ENCODE measurements around the gene CHRND. TPM values are rescaled to one million over a fixed set of nuclear protein-coding genes. Genes with fewer than 3 reads are reported as not detected.

Gene CHRND
- polyA plus RNA-seq, 1 donor (not counting 4 experiments of a cell fraction or from before 2014, with no cell fraction given): not detected

GRCh38 chr2:232492236-232492848, 33.6 kb upstream of the CHRND start:
- no peak overlapping the region for H2AFZ ChIP-seq (ENCODE audit: control insufficient read depth, low read length)
- peaks cover 23% of the 10 kb centered on the region for H3K27me3 ChIP-seq (ENCODE audit: control insufficient read depth, extremely low read depth, insufficient read depth, low read length)
- no peak for DNase-seq (ENCODE audit: low read depth, low spot score)
- no peaks in the 10 kb centered on the region for H4K20me1 ChIP-seq (ENCODE audit: control insufficient read depth, extremely low read depth, insufficient read depth, low read length)
- no peak overlapping the region for H3K4me2 ChIP-seq (ENCODE audit: control insufficient read depth, extremely low read depth, insufficient read depth, low read depth, low read length)
- H3K9ac ChIP-seq (ENCODE audit: control insufficient read depth, extremely low read depth, insufficient read depth, low read length): no peak overlapping the region
- dilution Hi-C loops (cut with MboI; ENCODE audit: extremely low pct_ligation_motif_present, low sequenced_read_pairs): no loop called here
- H3K79me2 ChIP-seq (ENCODE audit: control insufficient read depth, insufficient read depth, low read length): no peaks in the 10 kb centered on the region
- TF ChIP-seq CTCF (optimal IDR thresholded peaks at IDR 0.05 in 1 of 3, IDR thresholded peaks at IDR 0.05 in 1 of 3, conservative IDR thresholded peaks at IDR 0.05 in 1 of 3; ENCODE audit: extremely low read depth in 1 of 3, insufficient read depth in 2 of 3, low read length in 3 of 3) (no peak), EZH2 (IDR thresholded peaks at IDR 0.05; ENCODE audit: low read length) (no peak)
- no peak for FAIRE-seq
- no peaks in the 10 kb centered on the region for H3K4me1 ChIP-seq (ENCODE audit: control insufficient read depth, extremely low read depth, insufficient read depth, low read length)
- no peaks in the 10 kb centered on the region for H3K9me3 ChIP-seq (ENCODE audit: control insufficient read depth, low read depth, low read length)
- no peak overlapping the region for H3K4me3 ChIP-seq (ENCODE audit: control insufficient read depth in 2 of 3, extremely low read depth in 1 of 3, insufficient read depth in 2 of 3, low read depth in 1 of 3, low read length in 3 of 3)
- no peaks in the 10 kb centered on the region for H3K36me3 ChIP-seq (ENCODE audit: control insufficient read depth in 2 of 2, extremely low read depth in 1 of 2, insufficient read depth in 2 of 2, low read length in 2 of 2)
- H3K27ac ChIP-seq (ENCODE audit: control insufficient read depth, insufficient read depth, low read length): no peak overlapping the region
- H3K9me1 ChIP-seq (ENCODE audit: control insufficient read depth, extremely low read depth, insufficient read depth, low read length): no peaks in the 10 kb centered on the region

GRCh38 chr2:232492963-232493700, 32.8 kb upstream of the CHRND start:
- Histone ChIP-seq H3K9me1 (ENCODE audit: control insufficient read depth, extremely low read depth, insufficient read depth, low read length) (no peaks in the 10 kb centered on the region), H3K79me2 (ENCODE audit: control insufficient read depth, insufficient read depth, low read length) (no peaks in the 10 kb centered on the region), H4K20me1 (ENCODE audit: control insufficient read depth, extremely low read depth, insufficient read depth, low read length) (no peaks in the 10 kb centered on the region), H3K9me3 (ENCODE audit: control insufficient read depth, low read depth, low read length) (no peaks in the 10 kb centered on the region), H3K4me1 (ENCODE audit: control insufficient read depth, extremely low read depth, insufficient read depth, low read length) (no peaks in the 10 kb centered on the region), H3K9ac (ENCODE audit: control insufficient read depth, extremely low read depth, insufficient read depth, low read length) (no peak overlapping the region), H3K4me3 (ENCODE audit: control insufficient read depth in 2 of 3, extremely low read depth in 1 of 3, insufficient read depth in 2 of 3, low read depth in 1 of 3, low read length in 3 of 3) (no peak overlapping the region), H3K36me3 (ENCODE audit: control insufficient read depth in 2 of 2, extremely low read depth in 1 of 2, insufficient read depth in 2 of 2, low read length in 2 of 2) (no peaks in the 10 kb centered on the region), H3K27me3 (ENCODE audit: control insufficient read depth, extremely low read depth, insufficient read depth, low read length) (peaks cover 16% of the 10 kb centered on the region), H3K4me2 (ENCODE audit: control insufficient read depth, extremely low read depth, insufficient read depth, low read depth, low read length) (no peak overlapping the region), H3K27ac (ENCODE audit: control insufficient read depth, insufficient read depth, low read length) (no peak overlapping the region), H2AFZ (ENCODE audit: control insufficient read depth, low read length) (no peak overlapping the region)
- FAIRE-seq: no peak
- DNase-seq (ENCODE audit: low read depth, low spot score): no peak
- dilution Hi-C loops (cut with MboI; ENCODE audit: extremely low pct_ligation_motif_present, low sequenced_read_pairs): no loop called here
- TF ChIP-seq EZH2 (IDR thresholded peaks at IDR 0.05; ENCODE audit: low read length) (no peak), CTCF (optimal IDR thresholded peaks at IDR 0.05 in 1 of 3, IDR thresholded peaks at IDR 0.05 in 1 of 3, conservative IDR thresholded peaks at IDR 0.05 in 1 of 3; ENCODE audit: extremely low read depth in 1 of 3, insufficient read depth in 2 of 3, low read length in 3 of 3) (no peak)

Measured in keratinocyte (primary cell).